Caco-2 (cell line): ENCODE results near the gene SPSB3. TPM values are rescaled to one million over a fixed set of nuclear protein-coding genes. Genes with fewer than 3 reads are reported as not detected.

Experiments
- BruUV-seq: library from RNA; stranded (reverse); fragments of 400-500 nt; replicated peaks from 2 replicates; lab custom pipeline; 2021; lab: Mats Ljungman, UMichigan
- CTCF ChIA-PET: fragments of 300-600 bp; sonication (Branson Sonifier 250); formaldehyde crosslinking; loops from one replicate; lab custom pipeline; 2022; ENCODE audit warnings: antibody characterized with exemption; lab: Charles Lee
- POLR2A ChIA-PET: fragments of 300-600 bp; sonication (Branson Sonifier 250); formaldehyde crosslinking; loops from one replicate; lab custom pipeline; 2022; ENCODE audit warnings: antibody characterized with exemption; lab: Charles Lee
- DNase-seq, 2 experiments: peaks; one replicate each; pipeline versions ENCODE4 v3.0.0 to v3.0.0-alpha.2; 2020 to 2022
- H3K27me3 ChIP-seq: replicated peaks from 2 replicates; pipeline ENCODE4 v1.6.0; 2011; ENCODE audit warnings: low read length; ENCODE audit not compliant: control insufficient read depth, insufficient read depth
- H3K36me3 ChIP-seq: 2 replicates; pipeline ENCODE4 v1.5.1; 2011; ENCODE audit warnings: low read length; ENCODE audit not compliant: control insufficient read depth, insufficient read depth
- H3K4me1 ChIP-seq: fragments of 250-450 bp; sonication (Bioruptor Pico); 2 replicates; pipeline ENCODE4 v1.5.1; 2020; ENCODE audit warnings: mild to moderate bottlenecking
- H3K4me3 ChIP-seq: 2 replicates; pipeline ENCODE4 v1.5.1; 2011; ENCODE audit warnings: low read depth, mild to moderate bottlenecking, control low read depth, low read length
- H3K9me3 ChIP-seq: fragments of 250-450 bp; sonication (Bioruptor Pico); 2 replicates; pipeline ENCODE4 v1.5.1; 2020; ENCODE audit warnings: mild to moderate bottlenecking, moderate library complexity
- H3K27ac Mint-ChIP-seq: one replicate; pipeline ENCODE4 v1.8.0; 2022; ENCODE audit warnings: mixed read lengths; ENCODE audit not compliant: unreplicated experiment
- H3K27me3 Mint-ChIP-seq: one replicate; pipeline ENCODE4 v1.8.0; 2022; ENCODE audit warnings: mixed read lengths; ENCODE audit not compliant: insufficient read depth, unreplicated experiment
- H3K36me3 Mint-ChIP-seq: one replicate; pipeline ENCODE4 v1.8.0; 2022; ENCODE audit warnings: mild to moderate bottlenecking, mixed read lengths; ENCODE audit not compliant: insufficient read depth, unreplicated experiment
- H3K4me1 Mint-ChIP-seq: one replicate; pipeline ENCODE4 v1.8.0; 2022; ENCODE audit warnings: low read depth, mixed read lengths; ENCODE audit not compliant: unreplicated experiment
- H3K4me3 Mint-ChIP-seq: one replicate; pipeline ENCODE4 v1.8.0; 2022; ENCODE audit warnings: mild to moderate bottlenecking, moderate library complexity, mixed read lengths; ENCODE audit not compliant: unreplicated experiment
- H3K9me3 Mint-ChIP-seq: one replicate; pipeline ENCODE4 v1.8.0; 2022; ENCODE audit warnings: mixed read lengths; ENCODE audit not compliant: unreplicated experiment
- CTCF ChIP-seq, 2 experiments: fragments of 200-600 bp in 1 of 2; IDR thresholded peaks; 1 replicate in 1 of 2; 2 replicates in 1 of 2; pipeline versions ENCODE4 v1.5.1 to v1.8.0; 2011 to 2022; ENCODE audit warnings: antibody characterized with exemption in 1 of 2, control low read depth in 1 of 2, inconsistent platforms in 1 of 2, low read depth in 1 of 2, low read length in 1 of 2, mild to moderate bottlenecking in 1 of 2, moderate library complexity in 1 of 2; ENCODE audit not compliant: insufficient read depth in 1 of 2, severe bottlenecking in 1 of 2, unreplicated experiment in 1 of 2
- intact Hi-C: fragments of 100-400 bp; cut with micrococcal nuclease; formaldehyde crosslinking; loops from one replicate; pipeline ENCODE4 v1.10.0; 2022; ENCODE audit not compliant: unreplicated experiment
- total RNA-seq: library from RNA; stranded (reverse); gene quantifications from 2 replicates; pipeline ENCODE4 v1.2.3, GENCODE V29; 2022

The SPSB3 gene
- total RNA-seq, 1 experiment from 2014 or later: 28.0 TPM

DNA sequence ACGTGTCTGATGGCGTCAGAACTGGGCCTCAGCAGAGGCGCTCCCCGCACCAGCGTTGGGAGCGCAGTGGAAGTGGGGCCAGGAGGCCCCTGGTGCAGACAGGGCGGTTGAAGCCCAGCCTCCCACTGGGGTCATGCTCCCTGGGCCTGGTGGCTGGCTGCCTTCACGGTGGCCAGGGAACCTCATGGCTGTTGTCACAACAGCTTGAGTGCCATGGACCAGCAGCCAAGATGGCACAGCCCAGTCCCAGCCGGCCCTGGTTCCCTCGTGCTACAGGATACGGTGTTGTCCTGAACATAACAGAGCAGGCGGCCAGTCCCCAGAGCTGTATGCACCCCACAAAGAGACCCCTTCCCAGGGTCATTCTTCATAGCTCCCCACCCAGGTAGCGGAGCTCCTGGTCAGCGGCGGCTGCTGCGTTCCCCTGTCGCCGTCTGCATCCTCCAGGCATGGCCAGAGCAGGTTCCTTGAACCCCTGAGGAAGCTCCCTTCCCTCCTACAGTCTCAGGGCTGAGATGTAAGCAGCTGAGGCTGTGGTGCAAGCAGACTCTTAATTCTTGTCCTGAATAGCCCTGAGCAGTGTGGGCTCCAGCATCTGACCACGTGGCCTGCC is 40.7 kb downstream of the SPSB3 start:
- no peaks in the 10 kb centered on the region for H3K27me3 Mint-ChIP-seq

GRCh38 chr16:1740781-1741490 is 41.4 kb downstream of the SPSB3 start:
- H3K36me3 Mint-ChIP-seq: peaks cover 9% of the 10 kb centered on the region
- H3K27ac Mint-ChIP-seq: no peak overlapping the region
- no peak for DNase-seq
- Histone ChIP-seq H3K4me3 (no peak overlapping the region), H3K27me3 (no peaks in the 10 kb centered on the region), H3K4me1 (no peaks in the 10 kb centered on the region), H3K9me3 (no peaks in the 10 kb centered on the region), H3K36me3 (no peaks in the 10 kb centered on the region)
- ChIA-PET POLR2A (no interaction called here), CTCF (interaction anchor here (0.6 kb wide), 1 partner anchor 1333 kb away, joined by 4 read pairs; no protein-coding TSS in a partner anchor)
- intact Hi-C loops: no loop called here
- H3K4me3 Mint-ChIP-seq: no peak overlapping the region
- TF ChIP-seq CTCF (IDR thresholded peaks at IDR 0.05; ENCODE audit: insufficient read depth in 1 of 2, low read depth in 1 of 2, low read length in 1 of 2, severe bottlenecking in 1 of 2, unreplicated experiment in 1 of 2): no peak
- H3K4me1 Mint-ChIP-seq: no peaks in the 10 kb centered on the region
- BruUV-seq: no TSS peak
- H3K27me3 Mint-ChIP-seq: no peaks in the 10 kb centered on the region
- no peaks in the 10 kb centered on the region for H3K9me3 Mint-ChIP-seq

More for the DNA sequence above, 40.7 kb downstream of the SPSB3 start:
- H3K4me3 Mint-ChIP-seq: no peak overlapping the region
- no peaks in the 10 kb centered on the region for H3K27me3 ChIP-seq
- BruUV-seq: no TSS peak
- peaks cover 9% of the 10 kb centered on the region for H3K36me3 Mint-ChIP-seq
- CTCF ChIA-PET: interaction anchor here (0.6 kb wide), 1 partner anchor 1333 kb away, joined by 4 read pairs; no protein-coding TSS in a partner anchor
- no peaks in the 10 kb centered on the region for H3K36me3 ChIP-seq
- POLR2A ChIA-PET: no interaction called here
- H3K9me3 Mint-ChIP-seq: no peaks in the 10 kb centered on the region
- no peak for TF ChIP-seq CTCF (IDR thresholded peaks at IDR 0.05; ENCODE audit: insufficient read depth in 1 of 2, low read depth in 1 of 2, low read length in 1 of 2, severe bottlenecking in 1 of 2, unreplicated experiment in 1 of 2)
- H3K4me1 ChIP-seq: no peaks in the 10 kb centered on the region
- no peak overlapping the region for H3K27ac Mint-ChIP-seq
- H3K4me3 ChIP-seq: no peak overlapping the region
- no peak for DNase-seq
- H3K4me1 Mint-ChIP-seq: no peaks in the 10 kb centered on the region
- intact Hi-C loops: no loop called here
- no peaks in the 10 kb centered on the region for H3K9me3 ChIP-seq

- no peaks in the 10 kb centered on the region for H3K4me1 Mint-ChIP-seq
- no peaks in the 10 kb centered on the region for H3K36me3 ChIP-seq
- no peaks in the 10 kb centered on the region for H3K4me1 ChIP-seq
- POLR2A ChIA-PET: no interaction called here
- no peaks in the 10 kb centered on the region for H3K27me3 ChIP-seq
- H3K4me3 ChIP-seq: no peak overlapping the region
- no peaks in the 10 kb centered on the region for H3K9me3 ChIP-seq
- CTCF ChIA-PET: no interaction called here
- peaks cover 9% of the 10 kb centered on the region for H3K36me3 Mint-ChIP-seq
- TF ChIP-seq CTCF (IDR thresholded peaks at IDR 0.05; ENCODE audit: insufficient read depth in 1 of 2, low read depth in 1 of 2, low read length in 1 of 2, severe bottlenecking in 1 of 2, unreplicated experiment in 1 of 2): no peak
- H3K9me3 Mint-ChIP-seq: no peaks in the 10 kb centered on the region
- intact Hi-C loops: no loop called here
- no peak for DNase-seq
- H3K4me3 Mint-ChIP-seq: no peak overlapping the region
- BruUV-seq: no TSS peak
- H3K27ac Mint-ChIP-seq: no peak overlapping the region
- no peaks in the 10 kb centered on the region for H3K27me3 Mint-ChIP-seq
These were observed 42.1 kb downstream of the SPSB3 start for GRCh38 chr16:1740234-1740633.
